Heart right ventricle (tissue), 16 donors: ENCODE data around the gene NPC1L1. TPM values are rescaled to one million over a fixed set of nuclear protein-coding genes. Genes with fewer than 3 reads are reported as not detected.
"Not testable (repeated sequence)": the region's sequence is repeated elsewhere in the genome, so short reads cannot be mapped to it uniquely, and the experiment has no call there.

Experiments
- ATAC-seq, 8 donors: fragments of 200-7000 bp; cut with Tn5 transposase; one replicate each; pipeline ENCODE4 v1.9.1; 2020; ENCODE audit warnings: mild to moderate bottlenecking in 8 of 8, moderate library complexity in 8 of 8, moderate number of reproducible peaks in 1 of 8
- DNase-seq, 2 donors: peaks; one replicate each; pipeline ENCODE4 v3.0.0-alpha.2; 2020
- H3K27ac ChIP-seq, 10 donors: fragments of 200-600 bp; sonication (generic) in 2 of 10; one replicate each; pipeline versions ENCODE4 v1.5.0 to v1.8.0; 2020 to 2022; ENCODE audit warnings: mild to moderate bottlenecking in 3 of 10
- H3K27me3 ChIP-seq, 7 donors: fragments of 200-600 bp; one replicate each; pipeline ENCODE4 v1.8.0; 2021 to 2022; ENCODE audit warnings: mild to moderate bottlenecking in 2 of 7
- H3K36me3 ChIP-seq, 9 donors: fragments of 200-600 bp; sonication (generic) in 1 of 9; one replicate each; pipeline versions ENCODE4 v1.5.0 to v1.8.0; 2020 to 2022; ENCODE audit warnings: mild to moderate bottlenecking in 2 of 9
- H3K4me1 ChIP-seq, 9 donors: fragments of 200-600 bp; sonication (generic) in 1 of 9; one replicate each; pipeline versions ENCODE4 v1.5.0 to v1.8.0; 2020 to 2022; ENCODE audit warnings: mild to moderate bottlenecking in 4 of 9
- H3K4me3 ChIP-seq, 10 donors: fragments of 200-600 bp; sonication (generic) in 2 of 10; one replicate each; pipeline versions ENCODE4 v1.5.0 to v1.8.0; 2020 to 2022; ENCODE audit warnings: mild to moderate bottlenecking in 7 of 10, moderate library complexity in 2 of 10
- H3K9me3 ChIP-seq, 11 donors: fragments of 200-600 bp in 10 of 11; sonication (generic) in 2 of 11; one replicate each; pipeline versions ENCODE4 v1.5.0 to v1.8.0; 2013 to 2022; ENCODE audit warnings: mild to moderate bottlenecking in 2 of 11, control low read depth in 1 of 11, moderate library complexity in 1 of 11
- CTCF ChIP-seq, 9 donors: fragments of 200-600 bp; sonication (generic) in 2 of 9; IDR thresholded peaks; one replicate each; pipeline versions ENCODE4 v1.5.0 to v1.8.0; 2021 to 2022; ENCODE audit warnings: antibody characterized with exemption in 9 of 9, mild to moderate bottlenecking in 5 of 9, moderate library complexity in 1 of 9
- WGBS, 2 donors: extraction: QIAGEN DNeasy Blood & Tissue Kit; methylation state at CpG; one replicate each; pipeline ENCODE4 v1.1.7; 2013; ENCODE audit warnings: inconsistent platforms in 1 of 2; 5-methylcytosine and 5-hydroxymethylcytosine counted together
- intact Hi-C, 10 donors: fragments of 100-400 bp; cut with DNase I; formaldehyde crosslinking; loops; one replicate each; pipeline versions ENCODE4 v1.11.1 to v1.14.2; 2022
- polyA plus RNA-seq, 2 donors: library from polyadenylated mRNA; stranded (reverse); fragments of 200-250 nt; gene quantifications; one replicate each; pipeline ENCODE4 v1.2.3, GENCODE V29; 2013
- total RNA-seq, 10 donors: library from RNA; stranded (reverse); fragmentation: NEBNext Ultra II Directional in 3 of 10; extraction: Animal tissue kit (Norgen Biotek cat#: 25700) in 3 of 10; gene quantifications; one replicate each; pipeline versions ENCODE4 v1.2.1 to v1.2.4, GENCODE V29; 2021 to 2023
- donor health status: Arrhythmogenic right ventricular cardiomyopathy.
- donor health status: ischemic (EF 13 %, LVEDD 7.1; RV severe dilation, severe dysfunction).
- donor health status: healthy with polysubstance abuse.
- donor health status: DM: no; HTN: yes; CAD: no.
- donor health status: DM: no; HTN: no; CAD: no.
- donor health status: ischemic (EF 25% LVEDD 6.9; RV normal size, moderate dysfunction).
- donor health status: ischemic (EF 25% LVEDD 5.7; RV mildly dilated, moderate dysfunction).
- donor health status: healthy.
- donor health status: DM: yes; HTN: yes; CAD: no.
- donor health status: Ischemic cardiomyopathy.
- donor health status: ischemic (EF 35%, LVEDD 5.7; RV mildly dilated, moderate dysfunction).
- donor health status: nonischemic (EF 11% LVEDD 7.7; RV severe dilation, severe dysfunction).
- donor health status: DM: yes; HTN: yes; CAD: no.
- donor health status: PGD.
- donor health status: ischemic (EF 29% LVEDD 5.4; RV normal size, mild dysfunction).
- donor health status: nonischemic (EF 23%, LVEDD 6.1; RV moderate dilation, normal function).

The NPC1L1 gene
- total and polyA plus RNA-seq, 12 donors = under 0.01 to 0.29 (median 0.12) TPM; not detected in 1

GRCh38 chr7:44559485-44559884, 18.4 kb upstream of the NPC1L1 start:
- Histone ChIP-seq H3K27ac (no peak overlapping the region), H3K27me3 (no peaks in the 10 kb centered on the region), H3K4me3 (no peak overlapping the region), H3K9me3 (no peaks in the 10 kb centered on the region), H3K36me3 (peaks cover 0 to 16% (median 6%) of the 10 kb centered on the region in 9 donors), H3K4me1 (no peaks in the 10 kb centered on the region)
- no peak for DNase-seq
- ATAC-seq = no peak
- 71 to 76% methylated on average over 4 of the region's 4 CpGs for WGBS, 2 donors
- no peak for TF ChIP-seq CTCF (IDR thresholded peaks at IDR 0.05)
- intact Hi-C loops = loop anchor here in 1 of 10 donors (10.0 kb wide), 1 partner anchor 55 kb away; no protein-coding TSS in a partner anchor

DNA sequence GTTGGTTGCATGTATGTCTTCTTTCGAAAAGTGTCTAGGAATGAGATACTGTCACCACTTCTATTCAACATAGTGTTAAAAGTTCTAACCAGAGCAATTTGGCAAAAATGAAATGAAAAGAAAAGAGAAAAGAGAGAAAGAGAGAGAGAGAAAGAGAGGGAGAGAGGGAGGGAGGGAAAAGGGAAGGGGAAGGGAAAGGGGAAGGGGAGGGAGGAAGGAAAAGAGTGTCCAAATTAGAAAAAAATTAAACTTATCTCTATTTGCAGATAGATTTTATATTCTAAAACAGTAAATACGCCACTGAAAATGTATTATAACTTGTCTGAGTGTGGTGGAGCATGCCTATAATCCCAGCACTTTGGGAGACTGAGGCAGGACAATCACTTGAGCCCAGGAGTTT, 16.4 kb upstream of the NPC1L1 start:
- no peak for ATAC-seq
- 88 to 90% methylated on average over 2 of the region's 2 CpGs for WGBS, 2 donors
- Histone ChIP-seq H3K4me1 (no peaks in the 10 kb centered on the region), H3K9me3 (no peaks in the 10 kb centered on the region), H3K4me3 (no peak overlapping the region), H3K36me3 (no peaks in the 10 kb centered on the region), H3K27me3 (no peaks in the 10 kb centered on the region), H3K27ac (no peak overlapping the region)
- TF ChIP-seq CTCF (IDR thresholded peaks at IDR 0.05) = no peak
- intact Hi-C loops = loop anchor here in 1 of 10 donors (10.0 kb wide), 1 partner anchor 53 kb away; no protein-coding TSS in a partner anchor
- no peak for DNase-seq

DNA sequence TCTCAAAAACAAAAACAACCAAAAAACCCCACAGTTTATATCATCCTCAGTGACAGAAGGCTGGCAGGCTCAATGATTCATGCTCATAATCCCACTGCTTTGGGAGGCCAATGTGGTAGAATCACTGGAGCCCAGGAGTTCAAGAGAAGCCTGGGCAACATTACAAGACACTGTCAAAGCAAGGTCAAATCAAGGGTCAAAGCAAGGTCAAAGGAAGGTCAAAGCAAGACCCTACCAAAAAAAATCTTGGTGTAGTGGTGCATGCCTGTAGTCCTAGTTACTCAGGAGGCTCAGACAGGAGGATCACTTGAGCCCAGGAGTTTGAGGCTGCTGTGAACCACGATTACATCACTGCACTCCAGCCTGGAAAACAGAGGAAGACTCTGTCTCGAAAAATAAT, 14.2 kb upstream of the NPC1L1 start:
- intact Hi-C loops = loop anchor here in 1 of 10 donors (10.0 kb wide), 1 partner anchor 51 kb away; no protein-coding TSS in a partner anchor

DNA sequence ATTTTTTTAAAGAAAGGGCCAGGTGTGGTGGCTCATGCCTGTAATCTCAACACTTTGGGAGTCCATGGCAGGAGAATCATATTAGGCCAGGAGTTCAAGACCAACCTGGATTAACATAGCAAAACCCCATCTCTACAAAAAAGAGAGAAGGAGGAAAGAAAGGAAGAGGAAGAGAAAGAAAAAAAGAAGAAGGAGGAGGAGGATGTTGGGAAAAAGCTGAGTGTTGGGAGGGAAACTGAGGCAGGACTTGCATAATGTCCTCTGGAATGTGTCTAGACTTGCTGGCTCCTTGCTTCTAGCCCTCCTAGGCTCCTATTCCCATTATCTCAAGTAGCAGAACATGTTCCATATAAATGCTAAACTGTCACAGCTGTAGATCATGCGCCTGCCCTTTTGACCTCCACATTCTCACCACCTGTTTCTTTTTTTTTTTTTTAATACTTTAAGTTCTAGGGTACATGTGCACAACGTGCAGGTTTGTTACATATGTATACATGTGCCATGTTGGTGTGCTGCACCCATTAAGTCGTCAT, 11.4 kb upstream of the NPC1L1 start:
- H3K36me3 ChIP-seq, DNase-seq, H3K4me1 ChIP-seq, H3K9me3 ChIP-seq, H3K27ac ChIP-seq, H3K27me3 ChIP-seq, ATAC-seq, H3K4me3 ChIP-seq: not testable (repeated sequence)
- 72 to 76% methylated on average over 3 of the region's 3 CpGs for WGBS, 2 donors
- intact Hi-C loops = loop anchor here in 1 of 10 donors (10.0 kb wide), 1 partner anchor 48 kb away; no protein-coding TSS in a partner anchor

More for the DNA sequence above, 14.2 kb upstream of the NPC1L1 start:
- Histone ChIP-seq H3K4me1 (no peaks in the 10 kb centered on the region), H3K27me3 (no peaks in the 10 kb centered on the region), H3K9me3 (no peaks in the 10 kb centered on the region), H3K36me3 (no peaks in the 10 kb centered on the region), H3K27ac (no peak overlapping the region), H3K4me3 (no peak overlapping the region)
- WGBS, 2 donors = 74% methylated on average over 2 of the region's 2 CpGs
- ATAC-seq = no peak
- DNase-seq = no peak
- no peak for TF ChIP-seq CTCF (IDR thresholded peaks at IDR 0.05)

GRCh38 chr7:44549457-44549856, 8.3 kb upstream of the NPC1L1 start:
- Histone ChIP-seq H3K9me3 (no peaks in the 10 kb centered on the region), H3K4me1 (no peaks in the 10 kb centered on the region), H3K27ac (no peak overlapping the region), H3K4me3 (no peak overlapping the region), H3K36me3 (no peaks in the 10 kb centered on the region), H3K27me3 (no peaks in the 10 kb centered on the region)
- WGBS, 2 donors = 69 to 70% methylated on average over 3 of the region's 3 CpGs
- no peak for DNase-seq
- intact Hi-C loops = no loop called here
- TF ChIP-seq CTCF (IDR thresholded peaks at IDR 0.05) = no peak
- ATAC-seq = no peak
